ENCODE results near the gene AFF3.

The AFF3 gene

DNA sequence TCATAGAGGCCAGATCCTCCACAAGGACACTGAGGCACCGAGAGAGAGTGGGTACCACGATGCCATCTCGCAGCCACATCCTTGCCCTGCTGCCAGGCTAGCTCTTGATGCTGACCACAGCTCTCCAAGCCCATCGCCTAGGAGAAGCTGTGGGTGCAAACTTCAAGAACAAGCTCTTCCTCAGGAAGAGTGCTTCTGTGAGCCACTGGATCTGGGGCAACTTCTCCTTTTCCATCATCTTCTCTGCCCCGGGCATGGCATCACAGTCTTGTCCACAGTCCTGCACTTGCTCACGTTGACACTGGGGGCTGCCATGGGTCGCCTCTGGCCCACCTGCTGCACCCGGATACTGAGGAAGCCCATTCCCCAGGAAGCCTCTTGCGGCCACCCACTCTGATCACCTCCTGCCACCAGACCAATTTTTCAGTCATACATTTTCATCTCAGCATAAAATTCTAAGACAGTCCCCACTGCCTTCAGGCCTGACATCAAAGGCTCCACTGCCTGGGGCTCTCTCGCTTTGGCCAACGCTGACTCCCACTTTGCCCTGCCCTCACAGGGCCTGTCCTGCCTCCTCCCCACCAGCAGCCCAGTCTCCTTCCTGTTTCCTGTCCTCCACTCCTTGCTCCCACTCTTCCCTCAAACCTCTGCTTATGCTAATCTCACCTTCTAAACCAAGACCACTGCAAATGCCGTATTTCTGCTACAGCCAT lies 243.9 kb downstream of the AFF3 start:
- DNase-seq: no peak
- in situ Hi-C loops (cut with HindIII; ENCODE audit: low pct_ligation_motif_present, low pct_unique_long_range_greater_than_20kb, low sequenced_read_pairs): no loop called here

DNA sequence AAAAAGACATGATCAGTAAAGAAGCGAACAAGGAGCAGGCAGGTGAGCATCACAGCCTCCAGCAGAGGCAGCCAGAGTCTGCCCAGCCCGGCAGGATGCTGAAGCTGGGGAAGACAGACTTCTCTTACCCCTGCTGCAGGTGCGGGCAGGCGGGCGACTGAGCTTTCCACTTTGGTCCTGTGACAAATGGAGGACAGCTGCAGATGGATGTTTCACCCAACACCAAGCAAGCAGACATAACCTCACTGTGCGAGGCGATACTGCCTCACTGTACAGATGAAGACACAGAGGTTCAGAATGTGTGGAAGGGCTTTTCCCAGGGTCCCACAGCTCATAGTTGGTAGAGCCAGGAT lies 251.0 kb downstream of the AFF3 start:
- DNase-seq: no peak
- in situ Hi-C loops (cut with HindIII; ENCODE audit: low pct_ligation_motif_present, low pct_unique_long_range_greater_than_20kb, low sequenced_read_pairs): no loop called here

DNA sequence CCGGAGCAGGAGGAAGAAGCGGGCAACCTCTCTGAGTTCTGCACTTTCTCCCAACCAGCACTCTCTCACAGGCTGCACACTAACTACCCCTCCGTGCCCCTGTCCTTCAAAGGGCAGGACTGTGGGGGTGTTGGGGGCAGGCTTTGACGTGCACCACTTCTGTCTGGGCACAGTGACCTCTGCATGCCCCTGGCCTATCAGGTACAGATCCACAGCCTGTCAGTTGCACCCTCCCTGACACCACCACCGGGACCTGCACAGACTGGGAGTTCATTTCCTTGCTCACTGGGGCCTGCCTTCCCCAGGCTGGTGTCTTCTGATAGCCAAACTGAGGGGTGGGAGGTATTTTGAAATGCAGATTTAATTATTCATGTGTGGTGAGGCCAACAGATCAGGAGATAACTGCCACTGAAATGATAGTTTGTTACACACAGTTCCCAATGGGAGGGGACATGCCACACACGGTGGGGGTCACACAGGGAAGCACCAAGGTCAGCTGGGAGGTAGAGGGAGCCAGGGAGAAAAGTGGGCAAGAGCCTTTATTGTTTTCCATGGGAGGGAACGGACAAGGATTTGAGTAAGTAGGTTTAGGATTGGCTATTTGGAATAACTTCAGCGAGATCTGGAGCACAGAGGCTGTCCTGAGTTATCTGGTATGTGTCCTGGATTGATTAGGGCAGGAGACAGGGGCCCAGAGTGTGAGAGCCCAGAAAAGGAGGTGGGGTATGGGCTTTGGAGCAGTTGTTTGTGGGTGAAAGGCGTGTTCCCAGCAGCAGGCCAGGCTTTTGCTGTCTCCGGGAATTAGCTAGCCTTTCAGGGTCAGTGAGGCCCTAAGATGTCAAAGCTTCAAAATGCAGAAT lies 251.6 kb downstream of the AFF3 start:
- no peak for DNase-seq
- in situ Hi-C loops (cut with HindIII; ENCODE audit: low pct_ligation_motif_present, low pct_unique_long_range_greater_than_20kb, low sequenced_read_pairs): no loop called here

GRCh38 chr2:99888617-99889016 lies 253.8 kb downstream of the AFF3 start:
- in situ Hi-C loops (cut with HindIII; ENCODE audit: low pct_ligation_motif_present, low pct_unique_long_range_greater_than_20kb, low sequenced_read_pairs): no loop called here
- no peak for DNase-seq

DNA sequence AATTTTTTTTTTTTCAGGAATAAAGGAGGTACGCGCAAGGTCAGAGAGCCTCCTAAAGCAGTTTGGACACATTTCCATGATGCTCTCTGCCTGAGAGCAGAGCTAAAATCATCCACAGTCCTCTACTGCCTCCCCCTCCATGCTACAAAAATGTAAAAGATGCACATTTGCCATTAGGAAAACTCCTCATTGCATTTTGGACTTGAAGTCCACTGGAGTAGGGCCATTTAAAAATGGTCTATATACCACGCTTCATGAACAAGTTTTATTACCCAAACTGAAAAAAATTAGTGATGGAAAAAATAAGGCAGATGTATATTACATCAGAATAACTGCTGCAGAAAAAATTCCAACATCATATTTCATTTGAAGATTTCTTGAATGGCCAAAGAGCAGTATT lies 256.0 kb downstream of the AFF3 start:
- in situ Hi-C loops (cut with HindIII; ENCODE audit: low pct_ligation_motif_present, low pct_unique_long_range_greater_than_20kb, low sequenced_read_pairs): no loop called here
- no peak for DNase-seq

GRCh38 chr2:99883358-99883757 lies 259.0 kb downstream of the AFF3 start:
- in situ Hi-C loops (cut with HindIII; ENCODE audit: low pct_ligation_motif_present, low pct_unique_long_range_greater_than_20kb, low sequenced_read_pairs): no loop called here
- no peak for DNase-seq

DNA sequence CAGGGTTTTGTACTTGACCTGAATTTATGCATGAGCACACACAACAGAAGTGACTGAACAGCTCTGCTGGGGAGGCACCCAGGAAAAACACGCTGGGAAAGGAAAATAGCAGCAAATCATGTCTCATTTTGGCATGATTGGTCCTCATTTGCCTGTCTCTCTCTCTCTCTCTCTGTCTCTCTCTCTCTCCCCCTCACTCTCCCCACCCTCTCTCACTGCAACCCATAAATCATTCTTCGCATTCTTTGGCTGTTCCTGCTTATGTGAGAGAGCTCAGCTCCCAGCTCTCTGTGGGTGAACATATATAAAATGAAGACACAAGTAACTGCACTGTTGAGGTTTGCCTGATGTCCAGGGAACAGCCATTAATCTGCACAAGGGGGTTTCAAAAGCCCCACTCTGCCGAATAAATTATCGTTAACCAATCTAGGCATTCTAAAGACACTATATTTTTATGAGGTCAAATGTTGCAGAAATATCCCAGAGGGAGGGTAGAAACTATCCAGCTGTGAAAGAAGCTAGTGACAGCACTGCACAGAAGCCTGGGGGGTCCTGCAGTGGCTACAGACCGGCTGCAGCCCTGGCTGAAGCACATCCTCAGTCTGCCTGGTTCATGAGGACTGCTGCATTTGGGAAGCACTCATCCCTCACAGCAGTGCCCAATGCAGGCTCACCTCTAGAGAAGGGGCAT lies 260.3 kb downstream of the AFF3 start:
- DNase-seq: peak; percentile 90
- in situ Hi-C loops (cut with HindIII; ENCODE audit: low pct_ligation_motif_present, low pct_unique_long_range_greater_than_20kb, low sequenced_read_pairs): no loop called here

GRCh38 chr2:99880964-99881294 lies 261.5 kb downstream of the AFF3 start:
- in situ Hi-C loops (cut with HindIII; ENCODE audit: low pct_ligation_motif_present, low pct_unique_long_range_greater_than_20kb, low sequenced_read_pairs): no loop called here
- no peak for DNase-seq

DNA sequence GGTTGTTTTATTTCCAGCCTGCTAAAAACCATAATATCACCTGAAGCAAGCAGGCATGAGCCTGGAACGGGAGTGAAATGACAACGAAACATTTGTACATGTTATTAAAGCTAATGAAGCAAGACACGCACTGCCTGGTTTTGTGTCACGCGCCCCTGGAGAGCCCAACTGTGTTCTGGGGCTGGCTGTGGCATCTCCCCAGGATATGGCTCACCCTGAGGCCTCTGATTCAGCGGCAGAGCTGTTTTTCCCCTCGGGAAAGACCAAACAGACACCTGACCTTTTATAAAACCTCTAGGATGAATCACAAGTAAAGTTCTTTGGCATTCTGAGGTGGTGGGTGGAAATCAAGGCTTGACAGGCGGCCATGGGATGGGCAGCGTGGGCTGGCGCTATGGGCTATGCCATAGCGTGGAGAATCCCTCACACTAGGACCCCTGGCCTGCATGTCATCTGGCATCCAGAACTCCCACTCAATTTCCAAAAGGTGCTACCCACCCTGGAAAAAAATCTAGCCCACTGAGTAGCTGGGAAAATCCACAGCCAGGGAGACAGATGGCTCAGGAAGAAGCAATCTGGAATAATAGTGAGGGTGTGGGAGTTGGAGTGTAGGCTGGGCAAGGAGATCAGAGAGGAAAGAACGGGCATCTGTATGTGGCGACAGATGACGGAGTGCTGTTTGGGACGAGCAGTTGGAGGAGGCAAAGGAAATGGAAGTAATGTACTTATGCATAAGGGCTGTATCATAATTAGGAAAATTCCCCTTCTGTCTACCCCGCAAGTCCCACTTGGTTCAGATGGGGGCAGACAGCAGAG lies 262.0 kb downstream of the AFF3 start:
- peak; percentile 95 for DNase-seq
- in situ Hi-C loops (cut with HindIII; ENCODE audit: low pct_ligation_motif_present, low pct_unique_long_range_greater_than_20kb, low sequenced_read_pairs): no loop called here

DNA sequence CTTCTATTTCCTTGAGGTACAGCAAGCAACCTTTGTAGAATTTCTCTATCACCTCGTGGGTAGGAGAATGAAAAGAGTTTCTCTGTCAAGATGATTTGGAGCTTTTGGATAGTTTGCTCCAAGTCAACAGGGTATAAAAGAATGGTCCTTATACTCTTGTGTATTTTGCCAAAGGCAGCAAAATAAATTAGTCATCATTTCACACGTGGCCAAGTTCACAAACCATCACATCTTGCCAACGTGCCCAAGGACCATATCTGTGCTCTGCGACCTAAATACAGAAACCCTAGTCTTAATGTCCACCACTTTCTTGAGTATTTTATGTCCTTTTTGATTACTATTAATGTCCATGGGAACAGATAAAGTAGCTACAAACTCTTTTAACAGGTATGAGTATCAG lies 262.9 kb downstream of the AFF3 start:
- in situ Hi-C loops (cut with HindIII; ENCODE audit: low pct_ligation_motif_present, low pct_unique_long_range_greater_than_20kb, low sequenced_read_pairs): no loop called here
- peak; percentile 78 for DNase-seq

- DNase-seq: peak; percentile 77
- in situ Hi-C loops (cut with HindIII; ENCODE audit: low pct_ligation_motif_present, low pct_unique_long_range_greater_than_20kb, low sequenced_read_pairs): no loop called here
Measured at GRCh38 chr2:99878581-99879350, 263.6 kb downstream of the AFF3 start.

- in situ Hi-C loops (cut with HindIII; ENCODE audit: low pct_ligation_motif_present, low pct_unique_long_range_greater_than_20kb, low sequenced_read_pairs): no loop called here
- DNase-seq: no peak
Measured at GRCh38 chr2:99877963-99878362, 264.4 kb downstream of the AFF3 start.

DNA sequence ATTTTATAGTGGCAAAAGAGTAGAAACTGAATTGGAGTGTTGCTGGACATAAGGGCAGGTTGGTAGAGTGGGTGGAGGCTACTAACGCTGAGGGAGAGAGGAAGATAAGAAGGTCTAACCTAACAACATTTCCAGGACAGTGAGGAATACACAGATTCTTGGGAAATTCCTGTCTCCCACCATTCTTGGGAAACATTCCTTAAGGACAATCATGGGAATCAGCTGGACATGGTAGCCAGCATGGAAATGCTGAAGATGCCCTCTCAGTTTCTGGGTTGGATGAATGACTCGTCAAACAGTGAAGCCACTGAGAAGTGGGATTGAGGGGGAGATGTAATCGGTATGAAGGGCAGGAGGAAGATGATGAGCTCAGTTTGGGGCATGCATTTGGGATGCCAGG lies 265.4 kb downstream of the AFF3 start:
- no peak for DNase-seq
- in situ Hi-C loops (cut with HindIII; ENCODE audit: low pct_ligation_motif_present, low pct_unique_long_range_greater_than_20kb, low sequenced_read_pairs): no loop called here

GRCh38 chr2:99875627-99876201 lies 266.7 kb downstream of the AFF3 start:
- no peak for DNase-seq
- in situ Hi-C loops (cut with HindIII; ENCODE audit: low pct_ligation_motif_present, low pct_unique_long_range_greater_than_20kb, low sequenced_read_pairs): no loop called here

DNA sequence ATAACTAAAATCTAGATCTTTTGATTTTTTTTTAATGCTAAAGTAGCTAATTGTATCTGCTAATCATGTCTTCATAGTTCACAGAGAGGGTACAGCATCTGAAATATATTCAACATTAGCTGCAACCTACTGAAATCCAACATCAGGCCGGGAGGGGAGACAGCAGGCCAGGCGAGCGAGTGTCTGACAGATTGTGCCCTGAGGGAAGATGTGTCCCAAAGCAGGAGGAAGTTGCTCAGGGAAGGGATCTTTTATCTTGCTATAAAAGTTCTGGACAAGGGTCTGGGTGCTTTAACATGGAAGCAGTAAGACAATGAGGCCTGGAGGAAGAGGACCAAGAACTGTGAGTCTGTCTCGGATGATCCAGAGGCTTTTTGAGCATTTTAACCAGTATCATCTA lies 274.1 kb downstream of the AFF3 start:
- in situ Hi-C loops (cut with HindIII; ENCODE audit: low pct_ligation_motif_present, low pct_unique_long_range_greater_than_20kb, low sequenced_read_pairs): no loop called here
- no peak for DNase-seq

- in situ Hi-C loops (cut with HindIII; ENCODE audit: low pct_ligation_motif_present, low pct_unique_long_range_greater_than_20kb, low sequenced_read_pairs): no loop called here
- no peak for DNase-seq
Measured at GRCh38 chr2:99867770-99868169, 274.6 kb downstream of the AFF3 start.

GRCh38 chr2:99865818-99866676 lies 276.3 kb downstream of the AFF3 start:
- in situ Hi-C loops (cut with HindIII; ENCODE audit: low pct_ligation_motif_present, low pct_unique_long_range_greater_than_20kb, low sequenced_read_pairs): no loop called here
- DNase-seq: no peak

Measured in ACHN (cell line).